ENCODE data around the gene SLC4A2.

The SLC4A2 gene

DNA sequence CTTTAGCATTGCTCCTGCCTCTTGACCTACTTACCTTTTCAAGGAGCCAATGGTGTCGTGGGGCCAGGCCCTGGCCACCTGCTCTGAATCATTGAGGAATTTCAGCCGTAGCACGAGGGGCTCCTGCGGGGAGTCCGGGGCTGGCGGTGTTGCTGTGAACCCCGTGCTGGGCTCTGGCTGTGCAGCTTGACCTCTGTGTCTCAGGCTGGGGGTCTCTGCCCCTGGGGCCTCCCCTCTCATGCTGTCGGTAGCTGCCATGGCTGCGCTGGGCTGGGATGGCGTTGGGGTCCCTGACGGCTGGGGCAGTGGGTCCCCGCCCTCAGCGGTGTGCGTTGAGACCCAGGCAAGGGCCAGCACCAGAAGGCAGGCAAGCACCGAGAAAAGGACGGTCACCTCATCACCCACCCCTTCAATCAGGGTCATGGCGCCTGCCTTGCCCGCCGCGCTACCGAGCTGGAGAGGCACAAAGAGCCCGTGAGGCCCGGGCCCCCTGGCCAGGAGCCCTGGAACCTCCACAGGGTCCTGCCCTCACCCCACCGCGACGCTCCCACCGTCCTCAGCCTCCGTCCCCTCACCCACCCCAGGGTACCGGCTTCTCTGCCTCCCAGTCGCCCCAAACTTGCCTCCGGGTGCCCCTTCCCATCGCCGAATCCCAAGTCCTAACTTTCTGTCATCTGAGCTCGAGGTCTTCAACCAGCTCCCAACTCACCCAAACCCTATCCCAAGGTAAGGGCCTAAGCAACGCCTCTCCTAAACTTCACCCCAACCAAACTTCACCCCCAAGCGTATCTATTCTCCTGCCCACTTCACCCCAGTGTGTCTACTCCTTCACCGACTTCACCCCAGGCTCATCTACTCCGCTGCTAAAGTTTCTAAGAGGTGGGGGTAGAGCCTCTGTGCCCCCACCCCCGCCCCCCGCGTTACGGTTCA, 23.0 kb downstream of the SLC4A2 start:
- TF ChIP-seq, protein P1, sequence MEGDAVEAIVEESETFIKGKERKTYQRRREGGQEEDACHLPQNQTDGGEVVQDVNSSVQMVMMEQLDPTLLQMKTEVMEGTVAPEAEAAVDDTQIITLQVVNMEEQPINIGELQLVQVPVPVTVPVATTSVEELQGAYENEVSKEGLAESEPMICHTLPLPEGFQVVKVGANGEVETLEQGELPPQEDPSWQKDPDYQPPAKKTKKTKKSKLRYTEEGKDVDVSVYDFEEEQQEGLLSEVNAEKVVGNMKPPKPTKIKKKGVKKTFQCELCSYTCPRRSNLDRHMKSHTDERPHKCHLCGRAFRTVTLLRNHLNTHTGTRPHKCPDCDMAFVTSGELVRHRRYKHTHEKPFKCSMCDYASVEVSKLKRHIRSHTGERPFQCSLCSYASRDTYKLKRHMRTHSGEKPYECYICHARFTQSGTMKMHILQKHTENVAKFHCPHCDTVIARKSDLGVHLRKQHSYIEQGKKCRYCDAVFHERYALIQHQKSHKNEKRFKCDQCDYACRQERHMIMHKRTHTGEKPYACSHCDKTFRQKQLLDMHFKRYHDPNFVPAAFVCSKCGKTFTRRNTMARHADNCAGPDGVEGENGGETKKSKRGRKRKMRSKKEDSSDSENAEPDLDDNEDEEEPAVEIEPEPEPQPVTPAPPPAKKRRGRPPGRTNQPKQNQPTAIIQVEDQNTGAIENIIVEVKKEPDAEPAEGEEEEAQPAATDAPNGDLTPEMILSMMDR (IDR thresholded peaks at IDR 0.05; ENCODE audit: low read length) = no peak
- TF ChIP-seq EZH2phosphoT487 (IDR thresholded peaks at IDR 0.05; ENCODE audit: low read length) = no peak
- TF ChIP-seq EZH2 (optimal IDR thresholded peaks at IDR 0.05; ENCODE audit: low read depth, low read length) = no peak
- peak overlapping the region; percentile 84 for H3K4me2 ChIP-seq (ENCODE audit: low read depth, low read length)
- no peak for DNase-seq
- no peaks in the 10 kb centered on the region for H4K20me1 ChIP-seq (ENCODE audit: insufficient read depth, low read length)
- peaks cover 24% of the 10 kb centered on the region for H3K4me1 ChIP-seq (ENCODE audit: low read length)
- no peaks in the 10 kb centered on the region for H3K9me2 ChIP-seq (replicated peaks; ENCODE audit: insufficient read depth, low read length)
- peak overlapping the region; percentile 30; the same call in 1 of the 2 replicates for H3K27ac ChIP-seq (ENCODE audit: low read length)
- H3K4me3 ChIP-seq (ENCODE audit: low read length) = peak overlapping the region; percentile 81
- peaks cover 59% of the 10 kb centered on the region for H3K79me2 ChIP-seq (ENCODE audit: low read length)
- peaks cover 18% of the 10 kb centered on the region; the same call in 1 of the 2 replicates for H3F3A ChIP-seq (ENCODE audit: insufficient read depth, low read length)
- H2AFZ ChIP-seq (ENCODE audit: low read length) = peak overlapping the region; percentile 89
- no peaks in the 10 kb centered on the region for H3K9me3 ChIP-seq (replicated peaks; ENCODE audit: insufficient read depth, low read length)
- no peaks in the 10 kb centered on the region for H3K36me3 ChIP-seq (replicated peaks; ENCODE audit: insufficient read depth, low read length)
- no peaks in the 10 kb centered on the region for H3K27me3 ChIP-seq (replicated peaks; ENCODE audit: insufficient read depth, low read length)
- H3K9ac ChIP-seq (ENCODE audit: low read length) = peak overlapping the region; percentile 83

DNA sequence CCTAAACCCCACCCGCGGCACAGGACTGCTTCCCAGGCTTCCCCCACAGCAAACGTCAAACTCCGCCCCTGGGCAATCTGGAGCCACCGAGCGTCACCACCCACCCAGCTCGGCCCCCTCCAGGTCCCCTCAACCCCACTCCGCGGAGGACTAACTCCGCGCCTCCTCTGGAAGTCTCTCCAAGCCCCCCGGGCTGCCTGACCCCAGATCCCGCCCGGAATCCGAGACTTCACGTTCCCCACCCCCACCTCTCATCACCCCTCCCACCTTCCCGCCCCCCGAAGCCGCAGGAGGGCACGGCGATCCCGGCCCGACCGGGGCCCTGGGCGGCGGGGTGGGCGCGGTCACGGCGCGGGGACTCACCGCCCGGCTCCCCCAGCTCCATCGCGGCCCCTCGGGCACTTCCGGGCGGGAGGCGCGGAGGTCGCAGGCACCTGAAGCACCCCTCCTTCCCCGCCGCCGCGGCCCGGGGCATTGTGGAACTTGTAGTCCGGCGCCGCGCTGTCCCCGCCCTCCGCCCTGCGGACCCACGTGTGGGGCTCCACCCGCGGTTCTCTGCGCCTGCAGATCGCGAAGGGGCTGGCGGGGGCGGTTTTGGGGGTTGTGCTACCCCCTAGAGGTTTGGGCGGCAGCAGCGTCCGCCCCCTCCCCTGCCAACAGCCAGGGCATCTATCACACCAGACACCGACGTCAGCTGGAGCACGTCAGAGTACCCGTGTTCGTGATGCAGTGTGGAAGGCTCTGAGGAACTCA, 23.9 kb downstream of the SLC4A2 start, which contains the start of gene TMUB1:
Gene TMUB1 (minus strand): TSS at position 423 of the 753 bp plus-strand sequence. CDS start 930 bp downstream, outside the sequence.
- DNase-seq = peak; percentile 79

DNA sequence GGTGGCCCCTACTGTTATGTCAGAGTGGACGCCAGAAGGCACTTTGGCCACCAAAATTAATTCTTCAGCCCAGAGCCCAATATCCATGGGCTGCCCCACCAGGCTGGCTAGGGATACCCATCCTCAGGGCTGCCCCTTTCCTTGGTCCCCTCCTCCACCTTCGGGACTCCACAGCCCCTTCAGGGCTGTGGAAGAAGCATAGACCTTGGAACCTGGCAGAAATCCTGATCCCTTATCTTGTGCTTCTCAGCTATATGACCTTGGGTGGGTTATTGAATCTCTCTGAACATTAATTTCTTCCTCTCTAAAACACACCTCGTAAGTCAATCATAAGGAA, 24.4 kb downstream of the SLC4A2 start:
- Histone ChIP-seq H3K4me3 (ENCODE audit: low read length) (peak overlapping the region; percentile 81), H3K27me3 (replicated peaks; ENCODE audit: insufficient read depth, low read length) (no peaks in the 10 kb centered on the region), H3K9me3 (replicated peaks; ENCODE audit: insufficient read depth, low read length) (no peaks in the 10 kb centered on the region), H3K9me2 (replicated peaks; ENCODE audit: insufficient read depth, low read length) (no peaks in the 10 kb centered on the region), H3K4me1 (ENCODE audit: low read length) (peaks cover 27% of the 10 kb centered on the region), H3K4me2 (ENCODE audit: low read depth, low read length) (peak overlapping the region; percentile 84), H3F3A (ENCODE audit: insufficient read depth, low read length) (peaks cover 23% of the 10 kb centered on the region), H2AFZ (ENCODE audit: low read length) (peak overlapping the region; percentile 89), H3K9ac (ENCODE audit: low read length) (peak overlapping the region; percentile 83; the same call in 1 of the 2 replicates), H3K36me3 (replicated peaks; ENCODE audit: insufficient read depth, low read length) (no peaks in the 10 kb centered on the region), H4K20me1 (ENCODE audit: insufficient read depth, low read length) (no peaks in the 10 kb centered on the region), H3K27ac (ENCODE audit: low read length) (no peak overlapping the region), H3K79me2 (ENCODE audit: low read length) (peaks cover 62% of the 10 kb centered on the region)
- TF ChIP-seq EZH2 (optimal IDR thresholded peaks at IDR 0.05; ENCODE audit: low read depth, low read length) = no peak
- TF ChIP-seq, protein P1 (IDR thresholded peaks at IDR 0.05; ENCODE audit: low read length) = no peak
- no peak for TF ChIP-seq EZH2phosphoT487 (IDR thresholded peaks at IDR 0.05; ENCODE audit: low read length)
- DNase-seq = no peak

More for the DNA sequence above, 23.9 kb downstream of the SLC4A2 start, which contains the start of gene TMUB1:
- Histone ChIP-seq H3K9me3 (replicated peaks; ENCODE audit: insufficient read depth, low read length) (no peaks in the 10 kb centered on the region), H2AFZ (ENCODE audit: low read length) (peak within 1 kb of the TSS; percentile 89), H3K36me3 (replicated peaks; ENCODE audit: insufficient read depth, low read length) (no peaks in the 10 kb centered on the region), H3K27me3 (replicated peaks; ENCODE audit: insufficient read depth, low read length) (no peaks in the 10 kb centered on the region), H4K20me1 (ENCODE audit: insufficient read depth, low read length) (no peaks in the 10 kb centered on the region), H3K4me1 (ENCODE audit: low read length) (peaks cover 27% of the 10 kb centered on the region), H3F3A (ENCODE audit: insufficient read depth, low read length) (peaks cover 23% of the 10 kb centered on the region), H3K79me2 (ENCODE audit: low read length) (peaks cover 62% of the 10 kb centered on the region), H3K9me2 (replicated peaks; ENCODE audit: insufficient read depth, low read length) (no peaks in the 10 kb centered on the region), H3K4me2 (ENCODE audit: low read depth, low read length) (peak within 1 kb of the TSS; percentile 84), H3K4me3 (ENCODE audit: low read length) (peak within 1 kb of the TSS; percentile 81), H3K27ac (ENCODE audit: low read length) (peak within 1 kb of the TSS; percentile 30; the same call in 1 of the 2 replicates), H3K9ac (ENCODE audit: low read length) (peak within 1 kb of the TSS; percentile 83)
- TF ChIP-seq EZH2phosphoT487 (IDR thresholded peaks at IDR 0.05; ENCODE audit: low read length) (no peak), EZH2 (optimal IDR thresholded peaks at IDR 0.05; ENCODE audit: low read depth, low read length) (no peak)
- TF ChIP-seq, protein P1 (IDR thresholded peaks at IDR 0.05; ENCODE audit: low read length) = no peak

Measured in MM.1S (cell line).